ENCODE results near the gene C19orf47.

Gene C19orf47

DNA sequence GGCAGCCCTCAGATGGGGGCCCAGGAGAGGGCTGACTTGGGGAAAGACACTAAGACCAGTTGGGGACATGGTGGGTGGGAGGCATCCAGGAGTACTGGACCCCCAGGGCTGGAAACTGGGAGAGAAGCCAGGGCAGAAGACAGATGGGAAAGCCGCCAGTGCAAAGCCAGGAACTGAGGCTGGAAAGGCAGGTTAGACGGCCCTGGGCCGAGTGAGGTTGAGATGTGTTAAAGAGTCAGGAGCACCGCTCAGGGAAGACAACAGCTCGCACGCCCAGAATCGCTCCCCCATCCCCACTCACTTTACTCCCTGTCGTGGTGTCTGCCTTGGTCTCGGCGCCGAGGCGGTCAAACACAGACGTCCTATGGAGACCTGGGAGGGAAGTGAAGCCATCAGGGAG lies 24.5 kb downstream of the C19orf47 start:
- in situ Hi-C loops (cut with HindIII; ENCODE audit: low sequenced_read_pairs) = no loop called here
- DNase-seq (ENCODE audit: low read depth, low spot score) = no peak
- no peak overlapping the region for H3K4me3 ChIP-seq (ENCODE audit: low read depth, low read length)
- no peak for TF ChIP-seq CTCF (IDR thresholded peaks at IDR 0.05; ENCODE audit: low read depth, low read length)

- no peak overlapping the region for H3K4me3 ChIP-seq (ENCODE audit: low read depth, low read length)
- TF ChIP-seq CTCF (IDR thresholded peaks at IDR 0.05; ENCODE audit: low read depth, low read length) = no peak
- in situ Hi-C loops (cut with HindIII; ENCODE audit: low sequenced_read_pairs) = no loop called here
- DNase-seq (ENCODE audit: low read depth, low spot score) = peak; percentile 59
Measured at GRCh38 chr19:40322951-40323615, 25.1 kb downstream of the C19orf47 start.

DNA sequence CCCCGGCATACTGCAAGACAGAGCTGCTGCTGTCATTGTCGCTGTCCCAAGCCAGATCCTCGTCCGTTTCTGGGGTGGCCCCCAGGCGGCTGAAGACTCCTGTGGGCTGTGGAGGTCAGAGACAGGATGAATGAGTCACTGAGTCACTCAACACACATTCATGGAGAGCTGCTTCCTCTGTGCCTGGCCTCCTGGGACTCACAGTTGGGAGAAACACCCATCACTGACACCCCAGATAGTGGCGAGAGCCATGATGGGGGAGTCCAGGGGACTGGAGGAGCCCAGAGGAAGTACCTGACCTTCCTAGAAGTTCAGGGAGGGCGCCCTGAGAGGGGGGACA lies 26.0 kb downstream of the C19orf47 start:
- no peak for DNase-seq (ENCODE audit: low read depth, low spot score)
- in situ Hi-C loops (cut with HindIII; ENCODE audit: low sequenced_read_pairs) = no loop called here
- no peak for TF ChIP-seq CTCF (IDR thresholded peaks at IDR 0.05; ENCODE audit: low read depth, low read length)

DNA sequence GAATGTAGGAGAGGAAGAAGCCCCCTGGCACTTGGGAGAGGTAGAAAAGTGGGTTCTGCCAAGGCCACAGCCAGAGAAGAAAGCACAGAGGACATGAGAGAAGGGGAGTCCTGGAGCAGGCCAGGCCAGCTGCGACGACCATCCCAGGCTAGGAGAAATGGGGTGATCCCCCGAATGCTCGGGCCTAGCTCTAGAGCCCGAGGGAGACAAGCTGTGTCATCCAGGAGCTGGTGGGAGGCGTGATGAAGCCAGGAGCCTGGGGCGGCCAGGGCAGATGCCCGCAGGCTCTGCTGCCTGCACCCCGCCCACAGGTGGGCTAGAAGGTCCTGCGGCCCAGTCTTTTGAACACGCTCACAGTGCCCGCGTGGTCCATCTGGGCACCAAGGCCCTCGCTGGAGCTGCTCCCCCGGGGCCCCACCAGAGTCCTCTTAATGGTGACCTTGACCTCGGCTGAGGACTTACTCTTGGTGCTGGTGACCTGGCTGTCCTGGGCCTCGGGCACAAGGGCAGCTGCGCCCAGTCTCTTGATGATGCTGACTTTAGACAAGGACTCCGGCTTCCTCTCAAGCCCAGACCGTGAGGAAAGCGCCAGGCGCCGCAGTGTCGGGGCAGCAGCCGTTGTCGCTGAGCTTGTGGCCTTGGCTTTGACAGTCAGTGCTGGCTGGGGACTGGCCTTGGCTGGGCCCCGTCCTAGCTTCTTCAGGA lies 26.5 kb downstream of the C19orf47 start:
- TF ChIP-seq CTCF (IDR thresholded peaks at IDR 0.05; ENCODE audit: low read depth, low read length) = no peak

More for the DNA sequence above, 26.0 kb downstream of the C19orf47 start:
- no peak overlapping the region for H3K4me3 ChIP-seq (ENCODE audit: low read depth, low read length)

DNA sequence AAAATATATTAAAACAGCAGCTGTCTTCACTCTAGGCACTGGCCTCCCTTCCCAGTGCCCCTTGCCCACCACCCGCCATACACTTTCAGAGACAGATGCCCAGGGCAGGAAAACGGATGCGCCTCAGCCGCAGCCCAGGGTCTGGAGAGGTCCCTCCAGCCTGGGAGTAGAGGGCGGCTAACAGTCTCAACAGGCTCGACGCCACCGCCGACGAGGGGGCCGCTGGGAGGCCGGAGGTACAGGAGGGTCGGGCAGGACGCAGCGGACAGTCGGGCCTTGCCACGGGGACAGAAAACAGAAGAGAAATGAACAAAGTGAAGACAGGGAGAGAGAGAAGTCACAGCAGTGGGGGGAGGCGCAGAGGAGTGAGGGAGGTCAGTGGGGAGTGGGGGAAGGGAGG lies 27.1 kb downstream of the C19orf47 start:
- TF ChIP-seq CTCF (IDR thresholded peaks at IDR 0.05; ENCODE audit: low read depth, low read length) = no peak
- no peak for DNase-seq (ENCODE audit: low read depth, low spot score)
- no peak overlapping the region for H3K4me3 ChIP-seq (ENCODE audit: low read depth, low read length)
- in situ Hi-C loops (cut with HindIII; ENCODE audit: low sequenced_read_pairs) = no loop called here

More for the DNA sequence above, 26.5 kb downstream of the C19orf47 start:
- no peak for DNase-seq (ENCODE audit: low read depth, low spot score)
- in situ Hi-C loops (cut with HindIII; ENCODE audit: low sequenced_read_pairs) = no loop called here
- no peak overlapping the region for H3K4me3 ChIP-seq (ENCODE audit: low read depth, low read length)

- DNase-seq (ENCODE audit: low read depth, low spot score) = no peak
- no peak for TF ChIP-seq CTCF (IDR thresholded peaks at IDR 0.05; ENCODE audit: low read depth, low read length)
- in situ Hi-C loops (cut with HindIII; ENCODE audit: low sequenced_read_pairs) = no loop called here
- no peak overlapping the region for H3K4me3 ChIP-seq (ENCODE audit: low read depth, low read length)
Measured at GRCh38 chr19:40320558-40320935, 27.6 kb downstream of the C19orf47 start.
